Kasumi-1 (cell line): ENCODE data around the gene C2orf69.
"Not testable (repeated sequence)": the region's sequence is repeated elsewhere in the genome, so short reads cannot be mapped to it uniquely, and the experiment has no call there.

ENCODE experiments used
- DNase-seq, 2 experiments: peaks; one replicate each; lab custom pipeline; 2025; lab: John Stamatoyannopoulos, UW

Gene C2orf69, protein sequence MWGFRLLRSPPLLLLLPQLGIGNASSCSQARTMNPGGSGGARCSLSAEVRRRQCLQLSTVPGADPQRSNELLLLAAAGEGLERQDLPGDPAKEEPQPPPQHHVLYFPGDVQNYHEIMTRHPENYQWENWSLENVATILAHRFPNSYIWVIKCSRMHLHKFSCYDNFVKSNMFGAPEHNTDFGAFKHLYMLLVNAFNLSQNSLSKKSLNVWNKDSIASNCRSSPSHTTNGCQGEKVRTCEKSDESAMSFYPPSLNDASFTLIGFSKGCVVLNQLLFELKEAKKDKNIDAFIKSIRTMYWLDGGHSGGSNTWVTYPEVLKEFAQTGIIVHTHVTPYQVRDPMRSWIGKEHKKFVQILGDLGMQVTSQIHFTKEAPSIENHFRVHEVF

DNA sequence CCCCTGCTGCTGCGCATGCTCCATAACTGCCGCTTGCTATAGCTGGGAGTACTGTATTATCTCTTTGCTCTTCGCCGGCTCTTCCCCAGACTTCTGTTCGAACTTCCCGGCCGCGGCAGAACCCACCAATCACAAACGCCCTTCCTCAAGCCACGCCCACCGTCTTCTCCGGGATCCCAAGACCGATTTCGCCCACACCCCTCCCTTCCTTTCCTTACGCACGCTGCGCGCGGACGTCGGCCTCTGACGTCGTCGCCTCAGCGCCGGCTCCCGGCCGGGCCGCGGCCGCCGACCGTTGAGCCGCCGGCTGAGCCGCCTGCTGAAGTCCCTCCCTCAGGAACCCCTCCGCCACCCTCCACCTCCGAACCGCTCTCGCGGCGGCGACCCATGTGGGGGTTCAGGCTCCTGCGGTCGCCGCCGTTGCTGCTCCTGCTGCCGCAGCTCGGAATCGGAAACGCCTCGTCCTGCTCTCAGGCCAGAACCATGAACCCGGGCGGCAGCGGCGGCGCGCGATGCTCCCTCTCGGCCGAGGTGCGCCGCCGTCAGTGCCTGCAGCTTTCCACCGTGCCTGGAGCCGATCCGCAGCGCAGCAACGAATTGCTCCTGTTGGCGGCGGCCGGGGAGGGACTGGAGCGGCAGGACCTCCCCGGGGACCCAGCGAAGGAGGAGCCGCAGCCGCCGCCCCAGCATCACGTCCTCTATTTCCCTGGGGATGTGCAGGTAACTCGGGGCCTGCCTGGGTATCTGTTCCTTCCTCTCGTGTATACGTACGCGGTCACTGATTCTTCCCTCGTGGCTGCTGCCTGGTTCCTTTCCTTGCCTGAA lies at the start of gene C2orf69:
Gene C2orf69, plus strand, starts transcription at position 242 of the 825 bp plus-strand sequence. Its CDS starts 146 bp downstream, at position 388.
- DNase-seq, result peak; percentile 100

DNA sequence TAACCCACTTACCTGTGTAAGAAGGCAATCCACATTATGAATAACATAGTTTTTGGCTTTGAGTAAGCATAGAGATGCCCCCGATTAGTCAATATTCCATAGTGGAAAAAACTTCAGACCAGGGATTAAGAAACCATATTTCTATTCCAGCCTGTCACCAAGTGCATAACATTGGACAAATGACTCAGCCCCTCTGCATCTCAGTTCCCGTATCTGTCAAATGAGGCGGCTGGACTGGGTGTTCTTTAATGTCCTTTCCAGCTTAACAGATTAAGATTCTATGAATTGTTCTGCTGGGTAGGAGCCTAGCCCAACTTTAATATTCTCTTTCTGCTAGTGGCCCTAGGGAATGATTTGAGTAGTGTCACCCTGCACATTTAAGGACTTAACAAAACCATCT lies 48.3 kb upstream of the C2orf69 start:
- no peak for DNase-seq

DNA sequence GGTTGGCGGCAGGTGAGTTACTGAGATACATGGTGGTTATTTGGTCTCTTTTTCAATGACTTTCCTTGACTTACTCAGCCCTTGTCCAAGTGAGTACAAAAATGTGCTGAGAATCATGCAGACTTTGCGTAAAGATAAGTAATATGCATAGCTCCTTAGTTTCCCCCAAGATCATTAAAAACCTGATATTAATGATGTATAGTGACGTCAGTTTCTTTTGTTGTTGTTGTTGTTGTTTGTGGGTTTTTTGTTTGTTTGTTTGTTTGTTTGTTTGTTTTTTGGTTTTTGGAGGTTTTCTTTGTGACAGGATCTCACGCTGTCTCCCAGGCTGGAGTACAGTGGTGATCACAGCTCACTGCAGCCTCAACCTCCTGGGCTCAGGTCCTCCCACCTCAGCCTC lies 45.2 kb upstream of the C2orf69 start:
- DNase-seq, result no peak

DNA sequence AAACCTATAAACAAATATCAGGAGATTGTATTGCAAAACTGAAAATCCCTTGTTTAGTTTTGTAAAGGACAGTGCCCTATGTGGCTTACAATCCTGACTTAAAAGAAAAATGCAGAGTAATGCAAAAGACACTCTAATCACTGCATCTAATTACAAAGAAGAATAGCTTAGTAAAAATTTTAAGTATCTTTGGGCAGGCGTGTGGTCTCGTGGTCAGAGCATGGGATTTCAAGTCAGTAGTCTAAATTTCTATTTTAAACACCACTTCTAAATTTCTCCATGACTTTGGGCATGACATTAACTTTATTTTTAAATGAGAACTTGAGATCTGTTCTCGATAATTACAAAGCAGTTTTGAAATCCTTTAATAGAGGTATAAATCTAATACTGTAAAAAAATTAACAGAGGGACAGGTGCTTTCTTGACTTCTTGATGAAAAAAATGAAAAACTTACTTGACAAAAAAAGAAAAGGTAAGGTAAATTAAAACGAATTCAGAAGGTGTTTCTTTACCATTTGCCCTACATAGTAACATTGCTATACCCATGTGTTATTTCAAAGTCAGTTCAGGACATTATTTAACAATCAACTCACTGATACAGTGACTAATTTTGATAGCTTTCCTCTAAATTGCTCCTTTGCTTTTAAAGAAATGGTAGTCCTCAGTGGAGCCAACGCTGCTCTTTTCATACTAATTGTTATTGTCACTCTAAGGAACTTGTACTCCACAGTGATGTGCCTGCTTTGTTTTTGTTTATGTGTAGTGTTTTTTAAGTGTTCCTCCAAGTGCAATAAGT lies 42.5 kb upstream of the C2orf69 start:
- no peak for DNase-seq

DNA sequence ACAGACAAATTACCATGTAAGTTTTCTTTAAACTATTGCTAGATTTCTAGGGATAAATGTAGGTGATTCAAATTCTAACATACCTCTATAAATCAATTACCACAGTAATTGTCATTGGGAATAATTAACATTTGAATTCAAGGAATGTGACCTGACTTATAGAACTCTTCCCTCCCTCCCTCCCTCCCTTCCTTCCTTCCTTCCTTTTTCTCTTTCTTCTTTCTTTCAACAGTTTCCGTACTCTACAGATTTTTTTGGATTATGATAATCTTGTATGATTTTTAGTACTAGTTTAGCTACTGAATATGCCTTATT lies 41.9 kb upstream of the C2orf69 start:
- no peak for DNase-seq

DNA sequence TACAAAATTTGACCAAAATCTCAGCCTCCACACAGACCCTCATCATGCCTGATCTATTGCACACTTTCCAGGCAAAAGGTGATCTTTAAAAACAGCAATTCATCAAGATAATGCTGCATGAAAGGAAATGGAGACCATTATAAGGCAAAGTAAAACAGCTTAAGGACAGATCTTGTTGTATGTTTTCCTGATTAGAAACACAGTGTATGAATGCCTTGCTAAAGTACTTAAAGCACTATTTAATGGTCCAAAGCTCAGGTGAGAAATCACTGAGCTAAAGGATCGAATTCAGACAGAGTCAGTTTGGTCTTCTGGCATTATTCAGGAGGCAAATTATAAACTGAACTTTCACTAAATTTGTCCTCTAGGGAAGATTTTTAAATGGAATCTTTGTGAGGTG lies 41.4 kb upstream of the C2orf69 start:
- DNase-seq, result no peak

DNA sequence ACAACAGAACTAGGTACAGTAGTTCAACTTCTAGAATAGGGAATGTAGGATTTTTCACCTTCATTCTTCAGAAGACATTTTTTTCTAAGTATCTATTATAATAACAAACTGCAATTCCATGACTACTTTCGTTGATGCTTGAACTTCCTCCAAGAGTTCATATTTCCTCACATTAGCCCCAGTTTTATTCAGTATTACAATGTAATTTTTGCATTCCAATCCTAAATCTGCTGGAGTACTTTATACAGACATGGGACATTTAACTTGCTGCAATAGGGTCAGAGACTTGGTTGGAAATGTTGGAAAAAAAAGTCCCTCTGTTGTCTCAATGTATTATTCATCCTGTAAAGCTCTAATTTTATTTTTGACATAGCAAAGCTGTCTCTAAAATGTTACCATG lies 40.5 kb upstream of the C2orf69 start:
- DNase-seq, result no peak

DNA sequence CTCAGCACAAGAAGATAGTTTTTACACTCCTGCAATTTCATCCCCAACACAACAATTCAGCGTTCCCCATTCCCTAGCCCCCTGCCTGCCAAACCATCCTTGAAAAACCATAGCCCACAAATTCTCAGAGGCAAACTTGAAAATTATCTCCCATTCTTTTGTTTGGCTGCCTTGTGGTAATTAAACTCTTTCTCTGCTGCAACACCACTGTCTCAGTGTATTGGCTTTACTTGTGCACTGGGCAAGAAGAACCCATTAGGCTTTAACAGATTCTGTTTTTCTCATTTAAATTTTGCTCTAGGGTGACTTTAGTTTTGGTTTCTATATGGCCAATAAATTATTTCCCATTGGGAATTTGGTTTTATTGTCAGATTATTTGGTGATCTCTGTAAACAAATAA lies 36.9 kb upstream of the C2orf69 start:
- no peak for DNase-seq

DNA sequence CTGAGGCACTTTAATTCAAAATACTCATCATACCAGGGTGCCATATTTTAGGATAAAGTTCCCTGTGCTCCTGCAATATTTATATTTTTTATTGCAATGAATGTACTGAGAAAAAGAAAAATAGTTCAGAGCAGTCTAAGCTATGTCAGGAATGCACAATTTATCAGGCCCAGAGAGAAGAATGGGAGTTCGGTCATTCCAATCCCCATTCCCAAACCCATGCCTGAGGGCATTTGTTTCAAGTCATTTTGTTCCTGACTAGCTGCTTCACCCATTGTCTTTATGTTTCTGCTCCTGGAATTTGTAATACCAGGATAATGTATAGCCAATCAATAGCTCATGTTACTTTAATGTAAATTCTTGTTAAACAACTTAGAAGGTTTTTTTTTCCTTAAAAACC lies 35.7 kb upstream of the C2orf69 start:
- no peak for DNase-seq

DNA sequence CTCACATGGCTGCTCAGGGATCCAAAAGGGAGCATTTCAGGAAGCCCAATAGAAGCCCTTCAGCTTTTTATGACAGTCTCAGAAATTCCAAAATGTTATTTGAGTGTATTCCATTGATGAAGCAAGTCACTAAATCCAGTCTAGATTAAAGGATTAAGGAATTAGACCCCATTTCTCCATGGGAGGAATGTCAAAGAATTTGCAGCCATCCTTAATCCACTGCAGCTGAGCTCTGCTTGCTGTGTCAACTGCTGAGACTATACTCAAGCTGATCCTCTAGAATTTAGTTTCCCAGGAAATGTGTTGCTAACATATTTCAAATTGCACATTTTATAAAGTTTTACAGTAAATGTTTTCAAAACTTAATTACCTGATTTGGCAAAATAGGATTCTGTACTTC lies 28.4 kb upstream of the C2orf69 start:
- no peak for DNase-seq

DNA sequence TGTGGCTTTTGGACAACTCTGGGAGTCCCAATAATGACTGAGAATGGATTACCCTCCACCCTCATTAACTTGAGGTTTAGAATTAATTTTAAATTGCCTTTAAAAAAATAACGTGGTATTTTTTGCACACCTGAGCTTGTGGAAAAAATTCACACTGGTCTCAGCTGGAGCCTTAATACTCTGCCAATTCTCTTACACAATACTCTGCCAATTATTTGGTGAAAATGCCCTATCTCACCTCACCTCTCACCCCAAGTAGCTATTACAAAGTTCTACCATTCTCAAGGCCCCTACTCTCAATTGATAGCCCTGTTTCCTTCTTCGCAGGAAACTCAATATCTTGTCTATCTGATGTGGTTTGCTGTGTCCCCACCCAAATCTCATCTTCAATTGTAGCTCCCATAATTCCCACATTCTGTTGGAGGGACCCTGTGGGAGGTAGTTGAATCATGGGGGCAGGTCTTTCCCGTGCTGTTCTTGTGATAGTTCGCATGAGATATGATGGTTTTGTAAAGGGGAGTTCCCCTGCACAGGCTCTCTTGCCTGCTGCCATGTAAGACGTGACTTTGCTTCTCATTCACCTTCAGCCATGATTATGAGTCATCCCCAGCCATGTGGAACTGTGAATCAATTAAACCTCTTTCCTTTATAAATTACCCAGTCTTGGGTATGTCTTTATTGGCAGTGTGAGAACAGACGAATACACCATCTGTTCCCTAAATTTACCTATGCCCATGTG lies 27.4 kb upstream of the C2orf69 start:
- DNase-seq, result no peak

DNA sequence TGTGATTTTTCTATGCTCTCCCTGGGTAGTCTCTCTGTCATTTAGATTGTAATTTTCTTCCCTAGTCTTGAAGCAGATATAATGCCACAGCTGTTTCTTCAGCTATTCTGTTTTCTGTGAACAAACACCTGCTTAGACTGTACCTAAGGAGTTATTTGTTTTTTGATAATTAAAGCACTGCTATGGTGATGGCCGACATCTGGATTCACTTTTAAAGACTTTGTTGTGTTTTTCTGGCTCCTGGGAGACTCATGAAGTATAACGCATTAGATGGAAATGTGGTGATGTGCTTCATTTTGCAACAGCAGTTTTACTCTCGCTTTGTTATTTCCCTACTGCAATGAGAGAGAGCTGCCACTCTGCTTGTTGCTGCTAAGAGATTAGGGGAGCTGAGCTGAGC lies 15.7 kb upstream of the C2orf69 start:
- DNase-seq, result no peak

DNA sequence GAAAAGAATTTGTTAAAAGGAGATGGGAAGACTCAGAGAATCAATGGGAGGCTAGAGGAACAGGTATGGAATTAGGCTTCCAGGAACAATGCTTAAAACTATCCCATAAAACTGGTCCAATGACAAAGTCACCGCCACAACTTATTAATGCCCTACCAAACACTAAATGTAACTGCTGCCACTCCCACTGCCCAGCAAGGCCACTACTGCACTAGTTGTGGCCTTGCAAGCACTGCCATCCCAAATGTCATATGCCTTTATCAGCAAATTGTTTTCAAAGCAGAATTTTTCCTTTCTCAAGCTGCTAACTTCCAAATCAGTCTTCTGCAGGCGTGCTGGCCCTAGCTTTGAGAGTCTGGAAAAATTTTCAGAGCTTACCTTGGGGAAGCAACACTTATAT lies 14.5 kb upstream of the C2orf69 start:
- DNase-seq, result no peak

DNA sequence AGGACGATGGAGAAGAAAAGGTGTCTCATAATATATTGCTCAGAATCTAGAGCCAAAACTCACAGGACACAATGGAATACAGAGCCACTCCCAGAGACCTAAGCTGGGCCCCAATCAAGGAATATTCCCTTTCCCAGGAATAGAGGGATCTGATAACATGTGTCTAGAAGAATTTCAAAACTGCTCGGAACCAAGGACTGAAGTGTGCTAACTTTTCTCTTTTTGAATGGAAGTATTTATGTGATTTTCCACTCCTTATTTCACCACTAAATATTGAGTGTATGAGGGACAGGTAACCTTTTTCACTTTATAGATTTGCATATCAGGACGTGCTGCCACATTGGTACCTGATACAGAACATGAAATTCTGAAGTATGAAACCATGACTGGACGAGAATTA lies 9.2 kb upstream of the C2orf69 start:
- DNase-seq, result no peak

DNA sequence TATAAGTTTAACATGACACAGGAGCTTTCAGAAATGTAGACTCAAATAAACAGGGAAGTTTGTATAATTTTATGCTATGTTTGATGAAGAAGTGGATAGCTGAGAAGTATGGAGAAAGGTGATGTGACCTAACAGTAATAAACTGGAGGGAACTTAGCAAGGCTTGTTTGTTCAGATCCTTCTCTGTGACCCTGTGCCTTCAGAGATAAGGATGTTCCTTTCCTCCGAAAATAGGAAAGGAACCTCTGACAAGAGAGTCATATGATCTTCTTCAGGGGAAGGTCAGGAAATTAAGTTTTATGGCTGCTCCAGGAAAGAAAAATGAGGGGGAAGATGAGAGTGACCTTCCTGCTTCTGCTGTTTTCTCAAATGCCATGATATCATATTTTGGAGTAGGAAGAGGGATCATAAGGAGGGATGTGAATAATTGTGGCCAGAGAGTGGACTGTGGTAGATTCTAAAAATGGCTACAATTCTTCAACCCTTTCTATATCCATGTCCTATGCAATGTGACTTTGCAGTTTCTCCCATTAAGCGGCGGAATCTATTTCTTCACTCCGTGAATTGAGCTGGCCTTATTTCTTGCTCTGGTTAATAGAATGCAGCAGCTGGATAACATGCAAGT lies 8.5 kb upstream of the C2orf69 start:
- DNase-seq, result peak in 1 of 2 experiments; percentile 16

DNA sequence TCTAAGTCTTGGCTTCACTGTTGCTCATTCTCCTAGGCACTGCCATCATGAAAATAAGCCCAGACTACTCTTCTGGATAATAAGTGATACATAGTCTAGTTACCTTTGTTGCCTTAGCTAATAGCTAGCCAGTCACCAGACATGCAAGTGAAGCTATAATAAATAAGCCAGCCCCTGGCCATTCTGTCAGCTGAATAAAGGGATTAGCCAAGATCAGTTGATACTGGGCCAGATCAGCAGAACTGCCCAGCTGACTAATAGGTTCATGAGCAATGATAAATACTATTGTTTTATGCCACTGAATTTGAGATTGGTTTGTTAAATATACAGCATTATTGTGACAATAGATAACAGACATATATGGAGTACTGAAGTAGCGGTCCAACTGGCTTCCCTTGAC lies 8.0 kb upstream of the C2orf69 start:
- DNase-seq, result no peak

DNA sequence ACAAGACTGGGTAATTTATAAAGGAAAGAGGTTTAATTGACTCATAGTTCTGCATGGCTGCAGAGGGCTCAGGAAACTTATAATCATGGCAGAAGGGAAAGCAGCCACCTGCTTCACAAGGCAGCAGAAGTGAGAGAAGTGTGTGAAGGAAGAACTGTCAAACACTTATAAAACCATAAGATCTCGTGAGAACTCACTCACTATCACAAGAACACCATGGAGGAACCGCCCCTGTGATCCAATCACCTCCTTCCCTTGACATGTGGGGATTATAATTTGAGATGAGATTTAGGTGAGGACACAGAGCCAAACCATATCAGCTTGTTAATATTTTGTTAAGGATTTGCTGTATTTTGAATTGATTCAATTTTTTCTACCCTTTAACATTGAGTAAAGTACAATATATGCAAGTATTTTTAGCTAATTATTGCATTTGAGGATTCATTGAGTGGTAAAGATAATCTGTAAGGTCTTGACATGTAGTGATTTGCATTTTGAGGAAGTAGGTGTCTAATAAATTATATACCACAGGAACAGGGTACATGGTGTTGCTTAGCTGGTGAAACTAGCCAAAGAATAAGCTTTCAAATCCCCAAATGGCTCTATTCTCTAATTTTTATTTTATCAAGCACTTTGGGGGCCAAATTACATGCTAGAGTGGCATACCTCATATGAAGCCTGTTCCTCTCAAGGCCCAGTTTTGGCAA lies 3.9 kb upstream of the C2orf69 start:
- DNase-seq, result peak; percentile 20 to 44

DNA sequence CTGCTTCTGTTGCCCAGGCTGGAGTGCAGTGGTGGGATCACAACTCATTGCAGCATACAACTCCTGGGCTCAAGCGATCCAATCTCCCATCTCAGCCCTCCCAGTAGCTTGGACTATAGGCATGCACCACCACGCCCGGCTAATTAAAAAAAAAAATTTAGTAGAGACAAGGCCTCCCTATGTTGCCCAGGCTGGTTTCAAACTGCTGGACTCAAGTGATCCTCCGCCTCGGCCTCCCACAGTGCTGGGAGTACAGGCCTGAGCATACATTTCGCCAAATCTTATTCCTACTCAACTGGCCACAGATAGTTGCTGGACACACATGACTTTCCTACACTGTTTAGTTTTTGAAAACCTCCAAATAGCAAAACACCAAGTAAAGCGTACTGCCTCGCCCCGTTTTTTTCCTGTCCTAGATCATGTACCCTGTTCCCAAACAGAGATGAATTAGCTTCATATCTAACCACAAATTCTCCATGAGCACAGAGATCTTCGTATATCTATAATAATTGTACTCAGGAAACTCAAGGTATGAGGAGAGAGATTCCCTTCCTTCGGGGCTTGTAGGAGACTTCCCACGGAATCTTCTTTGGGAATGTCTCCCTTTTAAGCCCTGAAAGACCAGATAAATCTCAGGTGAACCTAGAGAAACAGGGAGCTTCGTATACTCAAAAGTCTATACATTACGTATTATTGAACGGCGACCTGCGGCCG lies 598 bp upstream of the C2orf69 start:
- no peak for DNase-seq

DNA sequence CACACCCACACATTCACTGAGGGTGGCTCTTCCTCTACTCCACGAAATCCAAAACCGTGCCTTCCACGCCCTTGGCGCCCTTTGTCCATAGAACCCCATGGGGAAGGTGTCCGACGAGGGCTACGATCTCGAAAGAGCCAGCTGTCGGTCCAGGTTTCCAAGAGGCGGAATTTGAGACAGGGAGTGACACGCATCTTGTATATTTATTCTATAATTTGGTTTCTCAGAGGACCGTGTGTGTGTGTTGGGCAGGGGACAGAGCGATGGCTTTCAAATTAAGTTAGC lies 726 bp downstream of the C2orf69 start:
- peak in 1 of 2 experiments; percentile 65 for DNase-seq

DNA sequence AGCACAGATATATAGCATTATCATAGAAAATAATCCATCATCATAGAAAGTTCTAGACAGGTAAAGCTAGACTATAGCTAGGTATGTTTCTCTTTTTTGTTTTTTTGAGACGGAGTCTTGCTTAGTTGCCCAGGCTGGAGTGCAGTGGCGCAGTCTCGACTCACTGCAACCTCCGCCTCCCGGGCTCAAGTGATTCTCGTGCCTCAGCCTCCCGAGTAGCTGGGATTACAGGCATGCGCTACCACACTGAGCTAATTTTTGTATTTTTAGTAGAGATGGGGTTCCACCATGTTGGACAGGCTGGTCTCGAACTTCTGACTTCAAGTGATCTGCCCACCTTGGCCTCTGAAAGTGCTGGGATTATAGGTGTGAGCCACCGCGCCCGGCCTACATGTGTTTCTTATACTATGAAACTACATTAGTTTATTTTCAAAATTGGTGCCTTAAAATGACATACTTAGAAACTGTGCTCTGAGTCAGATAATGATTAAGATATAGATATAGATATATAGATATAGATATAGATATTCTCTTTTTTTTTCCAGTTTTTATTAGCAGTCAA lies 1.5 kb downstream of the C2orf69 start:
- DNase-seq, result not testable (repeated sequence)
